SH-SY5Y (cell line): ENCODE data around the gene CIBAR2.

Experiments
- GATA2 ChIP-seq: IDR thresholded peaks from 2 replicates; pipeline ENCODE4 v1.6.1; 2011; ENCODE audit warnings: mild to moderate bottlenecking, low read depth, low read length
- GATA3 ChIP-seq: IDR thresholded peaks from 2 replicates; pipeline ENCODE4 v1.6.1; 2011; ENCODE audit warnings: low read depth, mild to moderate bottlenecking, low read length, moderate library complexity

CIBAR2 gene

DNA sequence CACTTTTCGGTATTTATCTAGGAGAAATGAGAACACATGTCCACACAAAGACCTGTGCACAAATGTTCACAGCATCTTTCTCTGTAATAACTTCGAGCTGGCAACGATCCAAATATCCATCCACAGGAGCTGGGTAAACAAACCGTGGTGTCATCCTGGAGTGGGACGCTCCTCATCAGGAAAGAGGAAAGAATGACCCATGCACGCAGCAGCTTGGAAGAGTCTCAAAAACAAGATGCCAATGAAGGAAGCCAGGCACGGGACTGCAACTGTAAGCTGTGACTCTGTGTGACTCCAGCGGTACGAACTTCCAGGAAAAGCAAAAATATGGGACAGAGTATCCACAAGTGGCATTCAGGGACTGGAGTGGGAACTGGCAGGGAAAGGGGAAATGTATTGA is 36.7 kb upstream of the CIBAR2 start:
- no peak for TF ChIP-seq GATA2
- TF ChIP-seq GATA3 = no peak

DNA sequence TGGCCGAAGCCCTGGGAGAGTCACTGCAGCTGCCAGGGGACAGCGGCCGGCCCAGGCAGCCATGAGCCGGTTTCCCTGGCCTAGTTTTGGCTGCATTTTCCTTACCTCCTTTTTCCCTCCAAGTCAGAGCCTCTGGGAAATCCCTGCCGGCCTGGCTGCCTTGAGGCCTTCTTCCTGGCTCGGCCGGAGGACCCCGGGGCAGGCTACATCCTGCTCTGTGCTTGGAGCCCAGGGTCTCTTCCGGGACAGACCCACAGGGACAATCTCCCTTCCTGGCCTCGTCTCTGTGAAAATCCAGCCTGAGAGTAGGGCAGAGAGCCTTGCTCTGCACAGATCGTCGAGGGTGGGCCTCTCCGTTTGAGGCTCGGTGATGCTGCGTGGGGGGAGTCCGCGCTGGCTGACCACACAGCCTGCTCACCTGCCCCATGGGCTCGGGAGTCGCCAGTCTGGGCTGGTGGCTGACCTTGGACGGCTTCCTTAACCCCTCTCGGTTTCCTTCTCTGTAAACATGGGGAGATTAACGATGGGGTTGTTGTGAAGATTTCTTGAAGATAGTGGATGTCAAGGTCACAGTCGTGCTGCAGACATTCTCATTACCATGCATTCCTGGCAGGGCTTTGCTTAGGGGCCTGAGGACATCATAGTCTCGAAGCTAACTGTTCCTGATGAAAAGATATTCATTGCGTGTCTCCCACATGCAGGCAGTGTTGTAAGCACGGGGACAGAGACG is 34.8 kb upstream of the CIBAR2 start:
- TF ChIP-seq GATA2 = peak; percentile 52; the same call in 1 of the 2 replicates
- no peak for TF ChIP-seq GATA3

DNA sequence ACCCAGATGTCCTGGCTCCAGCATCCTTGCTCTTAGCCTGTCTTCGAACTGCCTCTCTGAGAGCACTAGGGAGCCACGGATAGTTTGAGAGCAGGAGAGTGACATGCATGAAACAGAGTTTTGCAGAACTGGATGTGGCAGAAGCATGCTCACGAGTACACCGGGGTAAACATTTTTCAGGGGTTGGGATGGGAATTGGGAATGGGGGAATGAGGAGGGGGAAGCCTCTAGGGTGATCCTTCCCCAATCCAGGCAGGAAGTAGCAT is 34.2 kb upstream of the CIBAR2 start:
- TF ChIP-seq GATA3 (no peak), GATA2 (no peak)

DNA sequence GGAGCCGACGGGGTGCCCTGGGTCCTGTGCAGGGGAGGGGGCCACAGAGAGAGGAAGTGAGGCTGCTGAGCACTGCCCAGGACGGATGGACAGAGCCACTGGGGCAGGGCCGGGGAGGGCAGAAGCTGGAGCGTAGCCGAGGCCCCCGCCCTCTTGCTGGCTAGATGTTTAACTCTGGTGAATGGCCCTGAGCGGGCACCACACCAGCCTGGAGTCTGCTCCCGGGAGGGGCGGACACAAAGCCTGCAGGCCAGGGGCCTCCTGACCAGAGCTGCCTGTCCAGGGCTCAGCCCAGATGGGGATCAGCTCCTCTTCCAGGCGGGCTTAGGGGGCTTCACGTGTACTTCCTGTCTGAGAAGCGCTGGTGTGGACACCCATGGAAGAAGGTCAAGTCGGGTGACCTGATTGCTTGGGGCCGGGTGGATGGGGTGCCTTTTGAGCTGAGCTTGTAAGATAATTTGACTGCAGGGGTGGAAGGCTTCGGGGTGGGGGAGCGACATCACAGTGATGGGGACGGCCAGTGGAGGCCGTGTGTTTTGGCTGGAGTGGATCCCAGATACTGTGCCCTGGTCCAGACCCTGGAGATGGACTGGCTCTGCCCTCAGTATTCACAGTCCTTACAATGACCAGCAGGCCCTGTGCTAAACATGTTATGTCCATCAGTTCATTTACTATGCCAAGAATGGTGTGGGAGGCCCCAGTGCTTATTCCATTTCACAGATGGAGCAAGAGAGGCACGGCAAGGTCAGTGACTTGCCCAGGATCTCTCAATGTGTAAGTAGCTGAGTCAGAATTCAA is 33.7 kb upstream of the CIBAR2 start:
- no peak for TF ChIP-seq GATA2

GRCh38 chr16:85145188-85145587 is 32.9 kb upstream of the CIBAR2 start:
- TF ChIP-seq GATA2 (no peak), GATA3 (no peak)

DNA sequence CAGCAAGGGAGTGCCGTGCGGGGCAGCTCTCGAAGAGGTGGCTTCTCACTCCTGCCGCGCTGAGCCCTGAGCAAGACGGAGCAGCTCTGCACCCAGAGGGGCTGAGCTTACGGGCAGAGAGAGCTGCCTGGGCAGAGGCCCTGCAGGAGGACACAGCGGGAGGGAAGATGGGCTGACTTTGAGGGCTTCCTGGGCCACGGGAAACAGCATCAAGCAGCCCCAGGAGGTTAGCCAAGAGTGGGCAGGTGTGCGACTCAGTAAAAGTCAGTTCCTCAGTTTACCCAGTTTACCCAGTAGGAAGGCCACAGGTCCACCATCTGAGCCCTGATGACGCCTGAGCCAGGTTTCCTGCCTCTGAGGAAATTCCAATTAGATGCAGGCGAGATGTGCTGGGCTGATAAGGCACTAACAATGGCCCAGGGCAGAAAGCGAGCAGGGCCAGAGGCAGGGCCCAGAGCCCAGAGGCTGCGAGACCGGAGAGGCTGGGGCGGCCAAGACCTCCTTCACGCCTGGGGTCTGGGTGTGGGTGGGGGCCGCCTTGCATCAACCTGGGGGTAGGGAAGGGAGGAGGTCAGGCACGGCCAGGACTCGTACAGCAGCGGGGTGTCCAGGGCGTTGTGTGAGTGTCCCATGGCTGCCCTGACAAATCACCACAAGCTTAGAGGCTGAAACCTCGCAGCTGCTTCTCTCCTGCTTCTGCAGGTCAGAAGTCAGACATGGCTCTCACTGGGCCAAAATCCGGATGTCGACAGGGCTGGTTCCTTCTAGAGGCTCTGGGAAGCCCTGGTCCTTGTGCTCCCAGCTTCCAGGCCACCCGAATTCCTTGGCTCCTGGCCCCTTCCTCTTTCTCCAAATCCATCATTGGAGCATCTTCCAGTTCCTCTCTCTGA is 32.0 kb upstream of the CIBAR2 start:
- TF ChIP-seq GATA2 = peak; percentile 81
- no peak for TF ChIP-seq GATA3

GRCh38 chr16:85142771-85143211 is 30.5 kb upstream of the CIBAR2 start:
- TF ChIP-seq GATA2 (no peak), GATA3 (no peak)

GRCh38 chr16:85142129-85142513 is 29.8 kb upstream of the CIBAR2 start:
- TF ChIP-seq GATA3 = no peak
- TF ChIP-seq GATA2 = no peak

DNA sequence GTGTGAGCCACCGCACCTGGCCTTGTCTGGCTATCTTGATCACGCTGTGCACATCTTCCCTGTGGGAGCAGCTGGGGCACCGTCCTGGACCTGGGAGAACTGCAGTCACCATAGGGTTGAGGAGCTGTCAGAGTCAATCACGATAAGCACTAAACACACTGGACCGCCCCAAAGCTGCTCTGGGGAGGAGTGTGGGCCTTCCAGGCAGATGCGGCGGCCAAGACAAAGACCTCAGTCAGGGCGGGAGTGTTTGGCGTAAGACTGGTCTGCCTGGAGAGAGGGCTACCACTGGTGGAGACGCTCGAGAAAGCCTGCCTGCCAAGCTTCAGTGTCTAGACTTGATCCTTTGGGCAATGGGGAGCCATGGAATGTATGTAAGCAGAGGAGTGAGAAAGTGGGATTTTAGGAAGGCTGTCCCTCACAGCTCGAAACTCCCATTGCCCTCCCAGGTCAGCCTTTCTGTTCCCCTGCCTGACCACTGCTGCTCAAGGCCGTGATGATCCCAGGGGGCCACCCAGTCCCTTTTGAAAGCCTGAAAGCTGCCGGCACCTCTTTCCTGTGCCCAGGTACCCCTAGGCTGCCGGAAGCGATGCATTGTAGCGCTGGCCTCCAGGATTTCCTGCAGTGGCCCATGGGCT is 29.3 kb upstream of the CIBAR2 start:
- TF ChIP-seq GATA3 = no peak
- no peak for TF ChIP-seq GATA2

- TF ChIP-seq GATA3 = no peak
- no peak for TF ChIP-seq GATA2
Measured at GRCh38 chr16:85140455-85141012, 28.3 kb upstream of the CIBAR2 start.

- no peak for TF ChIP-seq GATA3
- no peak for TF ChIP-seq GATA2
Measured at GRCh38 chr16:85139881-85140339, 27.6 kb upstream of the CIBAR2 start.

DNA sequence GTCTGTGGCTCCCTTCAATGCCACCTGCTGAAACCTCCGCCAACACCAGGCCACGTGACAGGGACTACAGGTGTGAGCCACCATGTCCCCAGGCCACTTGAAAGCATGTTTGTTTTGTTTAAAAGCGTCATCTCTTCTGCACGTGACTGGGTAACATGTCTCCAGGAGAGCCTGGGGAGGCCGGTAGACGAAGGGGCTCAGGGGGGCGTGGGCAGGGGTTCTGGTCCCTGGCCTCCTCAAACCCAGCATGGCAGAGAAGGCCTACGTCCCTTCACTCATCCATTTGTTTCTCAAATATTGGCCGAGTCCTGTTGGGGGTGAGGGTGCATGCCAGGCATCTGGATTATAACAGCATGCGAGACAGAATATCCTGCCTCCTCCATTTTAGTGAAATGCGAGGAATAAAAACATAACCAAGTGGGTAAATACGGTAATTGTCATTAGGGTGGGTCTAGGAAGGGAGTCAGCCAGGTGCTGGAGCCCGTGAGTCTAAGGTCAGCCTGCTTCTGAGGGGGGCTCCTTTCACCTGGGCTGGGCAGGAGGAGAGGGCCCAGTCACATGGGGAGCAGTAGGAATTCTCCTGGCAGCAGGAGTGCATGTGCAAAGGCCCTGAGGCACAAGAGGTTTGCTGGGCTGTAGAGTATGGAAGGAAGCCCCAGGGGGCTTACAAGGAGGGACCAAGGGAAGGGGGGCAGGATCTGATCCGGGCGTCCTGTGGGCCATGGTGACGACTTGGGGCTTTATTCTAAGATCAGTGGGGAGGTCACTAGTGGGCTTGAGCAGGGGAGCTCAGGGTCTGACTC is 26.8 kb upstream of the CIBAR2 start:
- TF ChIP-seq GATA3 (no peak), GATA2 (no peak)
